Breast epithelium (tissue), 3 donors: ENCODE measurements around the gene OMA1.

Source experiments
- CTCF ChIP-seq, 3 donors: fragments of 450-650 bp; IDR thresholded peaks; one replicate each; pipeline ENCODE4 v1.5.1; 2016 to 2017; ENCODE audit warnings: antibody characterized with exemption in 3 of 3, mild to moderate bottlenecking in 3 of 3, moderate library complexity in 3 of 3
- POLR2AphosphoS5 ChIP-seq, 3 donors: sonication (generic); formaldehyde crosslinking; IDR thresholded peaks; one replicate each; pipeline ENCODE4 v1.6.1; 2017; ENCODE audit warnings: antibody characterized with exemption in 3 of 3

- no peak for TF ChIP-seq CTCF (IDR thresholded peaks at IDR 0.05)
- no peak for TF ChIP-seq POLR2AphosphoS5 (IDR thresholded peaks at IDR 0.05)
These were observed 90.1 kb downstream of the OMA1 start for GRCh38 chr1:58456470-58456869.
